T-helper 22 cell (primary cell): ENCODE data around the gene GLG1.
"Not testable (repeated sequence)": the region's sequence is repeated elsewhere in the genome, so short reads cannot be mapped to it uniquely, and the experiment has no call there.

Source experiments
- DNase-seq: peaks from one replicate; pipeline ENCODE4 v3.0.0-alpha.2; 2020; ENCODE audit warnings: low read depth

The GLG1 gene

GRCh38 chr16:74537746-74538145 lies 69.2 kb downstream of the GLG1 start:
- not testable (repeated sequence) for DNase-seq

- DNase-seq = not testable (repeated sequence)
These were observed 72.3 kb downstream of the GLG1 start for GRCh38 chr16:74534650-74535049.

- DNase-seq = no peak
These were observed 82.0 kb downstream of the GLG1 start for GRCh38 chr16:74524926-74525325.

GRCh38 chr16:74524117-74524516 lies 82.8 kb downstream of the GLG1 start:
- DNase-seq = no peak

GRCh38 chr16:74523706-74524105 lies 83.2 kb downstream of the GLG1 start:
- DNase-seq = not testable (repeated sequence)

- DNase-seq = no peak
These were observed 84.8 kb downstream of the GLG1 start for GRCh38 chr16:74522160-74522559.

GRCh38 chr16:74521691-74522090 lies 85.2 kb downstream of the GLG1 start:
- DNase-seq = no peak

- not testable (repeated sequence) for DNase-seq
These were observed 88.0 kb downstream of the GLG1 start for GRCh38 chr16:74518934-74519333.

GRCh38 chr16:74511961-74512360 lies 95.0 kb downstream of the GLG1 start:
- DNase-seq = no peak

GRCh38 chr16:74505011-74505410 lies 101.9 kb downstream of the GLG1 start:
- no peak for DNase-seq

GRCh38 chr16:74503412-74503811 lies 103.5 kb downstream of the GLG1 start:
- no peak for DNase-seq

GRCh38 chr16:74501484-74502478 lies 105.1 kb downstream of the GLG1 start:
- no peak for DNase-seq

- DNase-seq = no peak
These were observed 106.0 kb downstream of the GLG1 start for GRCh38 chr16:74500907-74501306.

GRCh38 chr16:74499114-74499513 lies 107.8 kb downstream of the GLG1 start:
- DNase-seq = no peak

- DNase-seq = no peak
These were observed 109.2 kb downstream of the GLG1 start for GRCh38 chr16:74497761-74498160.

GRCh38 chr16:74496054-74496453 lies 110.9 kb downstream of the GLG1 start:
- DNase-seq = no peak

- no peak for DNase-seq
These were observed 113.9 kb downstream of the GLG1 start for GRCh38 chr16:74492976-74493375.

GRCh38 chr16:74487634-74488495 lies 119.0 kb downstream of the GLG1 start:
- no peak for DNase-seq

GRCh38 chr16:74485916-74486315 lies 121.0 kb downstream of the GLG1 start:
- DNase-seq = no peak

- DNase-seq = no peak
These were observed 126.5 kb downstream of the GLG1 start for GRCh38 chr16:74480150-74481029.

GRCh38 chr16:74477226-74477625 lies 129.7 kb downstream of the GLG1 start:
- DNase-seq = no peak

- DNase-seq = no peak
These were observed 132.5 kb downstream of the GLG1 start for GRCh38 chr16:74474416-74474815.
